Stimulated activated CD4-positive, alpha-beta T cell treated with anti-CD3 and anti-CD28 coated beads, Interleukin-12 subunit alpha, Interleukin-12 subunit beta, amount 100 ng/mL, for 24 hours (primary cell): ENCODE data around the gene DIDO1.

Experiments used
- DNase-seq, 2 experiments: peaks; one replicate each; pipeline ENCODE4 v3.0.0-alpha.2; 2020; ENCODE audit warnings: low read depth in 2 of 2

DIDO1 gene

GRCh38 chr20:62926229-62927127 lies at the start of gene DIDO1:
Gene DIDO1, minus strand, starts transcription at chr20:62926505.
- DNase-seq: peak; percentile 77 to 79

DNA sequence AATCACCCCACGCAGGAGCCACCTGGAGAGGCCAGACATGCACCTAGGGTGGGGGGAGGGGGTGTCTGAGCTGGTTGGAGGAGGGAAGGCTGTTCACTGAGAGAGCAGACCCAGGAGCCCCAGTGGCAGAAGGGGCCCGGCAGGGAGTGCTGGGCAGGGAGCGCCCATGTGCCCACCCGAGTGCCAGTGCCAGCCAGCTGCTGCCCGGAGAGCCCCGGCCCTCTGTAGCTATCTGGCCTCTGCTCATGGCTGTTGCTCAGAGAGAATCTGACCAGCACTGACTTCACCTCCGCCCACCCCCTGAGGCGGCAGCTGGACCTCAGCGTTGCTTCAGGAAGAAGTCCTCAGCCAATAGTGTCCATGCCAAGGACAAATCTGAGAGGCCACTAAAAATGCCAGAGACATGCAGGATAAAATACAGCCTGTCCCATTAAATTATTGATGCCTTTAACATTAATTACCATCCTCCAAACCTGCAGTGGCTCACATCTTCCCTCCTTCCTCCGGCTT lies 49.0 kb upstream of the DIDO1 start:
- DNase-seq: no peak

- no peak for DNase-seq
Measured at GRCh38 chr20:62972845-62973745, 46.8 kb upstream of the DIDO1 start.

DNA sequence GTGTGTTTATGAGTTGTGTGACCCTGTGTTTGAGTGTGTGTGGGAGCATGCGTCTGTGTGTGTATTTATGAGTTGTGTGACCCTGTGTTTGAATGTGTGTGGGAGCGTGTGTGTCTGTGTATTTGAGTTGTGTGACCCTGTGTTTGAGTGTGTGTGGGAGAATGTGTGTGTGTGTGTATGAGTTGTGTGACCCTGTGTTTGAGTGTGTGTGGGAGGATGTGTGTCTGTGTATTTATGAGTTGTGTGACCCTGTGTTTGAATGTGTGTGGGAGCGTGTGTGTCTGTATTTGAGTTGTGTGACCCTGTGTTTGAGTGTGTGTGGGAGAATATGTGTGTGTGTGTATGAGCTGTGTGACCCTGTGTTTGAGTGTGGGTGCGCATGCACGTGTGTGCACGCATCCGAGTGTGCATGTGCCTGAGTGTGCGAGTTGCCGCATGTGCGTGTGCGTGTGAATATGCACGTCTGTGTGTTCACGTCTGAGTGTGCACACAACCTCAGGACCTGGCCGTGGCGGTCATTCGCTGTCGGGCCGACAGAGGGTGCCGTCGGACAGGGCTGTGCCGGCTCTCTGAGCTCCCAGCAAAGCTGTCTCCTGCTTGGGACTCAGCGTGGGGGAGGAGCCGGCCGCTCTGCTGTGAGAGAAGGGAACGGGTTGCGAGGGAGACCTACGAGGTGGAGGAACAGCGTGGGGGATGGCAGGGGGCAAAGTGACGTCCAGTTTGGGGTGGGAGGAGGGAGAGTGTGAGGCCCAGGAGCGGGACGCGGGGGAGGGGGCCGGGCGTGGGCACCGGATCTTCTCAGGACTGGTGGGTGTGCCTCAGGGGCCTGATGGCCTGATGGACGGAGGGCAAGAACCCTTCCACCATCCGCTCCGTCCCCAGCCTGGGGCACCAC lies 45.9 kb upstream of the DIDO1 start:
- DNase-seq: peak; percentile 70 to 88

DNA sequence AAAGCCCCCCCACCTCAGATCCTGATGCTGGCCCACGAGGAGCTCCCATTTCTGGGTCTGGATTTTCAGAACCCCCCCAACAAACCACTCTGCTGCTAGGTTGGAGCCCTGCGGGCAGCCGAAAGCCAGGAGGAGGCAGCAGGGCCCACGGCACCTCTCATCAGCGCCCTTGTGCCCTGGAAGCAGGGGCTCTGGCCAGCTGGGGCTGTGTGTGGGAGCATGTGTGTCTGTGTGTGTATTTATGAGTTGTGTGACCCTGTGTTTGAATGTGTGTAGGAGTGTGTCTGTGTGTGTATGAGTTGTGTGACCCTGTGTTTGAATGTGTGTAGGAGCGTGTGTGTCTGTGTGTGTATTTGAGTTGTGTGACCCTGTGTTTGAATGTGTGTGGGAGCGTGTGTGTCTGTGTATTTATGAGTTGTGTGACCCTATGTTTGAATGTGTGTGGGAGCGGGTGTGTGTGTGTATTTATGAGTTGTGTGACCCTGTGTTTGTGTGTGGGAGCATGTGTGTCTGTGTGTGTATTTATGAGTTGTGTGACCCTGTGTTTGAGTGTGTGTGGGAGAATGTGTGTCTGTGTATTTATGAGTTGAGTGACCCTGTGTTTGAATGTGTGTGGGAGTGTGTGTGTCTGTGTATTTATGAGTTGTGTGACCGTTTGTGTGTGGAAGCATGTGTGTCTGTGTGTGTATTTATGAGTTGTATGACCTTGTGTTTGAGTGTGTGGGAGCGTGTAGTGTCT lies 45.1 kb upstream of the DIDO1 start:
- DNase-seq: no peak

GRCh38 chr20:62970307-62971210 lies 44.3 kb upstream of the DIDO1 start:
- no peak for DNase-seq

DNA sequence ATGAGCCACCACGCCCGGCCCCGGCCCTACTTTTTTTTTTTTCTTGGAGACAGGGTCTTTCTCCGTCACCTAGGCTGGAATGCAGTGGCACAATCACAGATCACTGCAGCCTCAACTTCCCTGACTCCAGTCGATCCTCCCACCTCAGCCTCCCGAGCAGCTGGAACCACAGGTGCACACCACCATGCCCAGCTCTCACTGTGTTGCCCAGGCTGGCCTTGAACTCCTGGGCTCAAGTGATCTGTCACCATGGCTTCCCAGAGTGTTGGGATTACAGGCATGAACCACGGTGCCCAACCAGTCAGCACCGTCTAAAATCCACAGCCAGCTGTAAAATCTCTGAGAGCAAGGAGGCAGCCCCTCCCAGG lies 43.6 kb upstream of the DIDO1 start:
- no peak for DNase-seq

- no peak for DNase-seq
Measured at GRCh38 chr20:62969179-62969760, 43.0 kb upstream of the DIDO1 start.

- no peak for DNase-seq
Measured at GRCh38 chr20:62968378-62969178, 42.3 kb upstream of the DIDO1 start.

GRCh38 chr20:62967628-62968351 lies 41.5 kb upstream of the DIDO1 start:
- DNase-seq: no peak

GRCh38 chr20:62967149-62967501 lies 40.8 kb upstream of the DIDO1 start:
- no peak for DNase-seq

DNA sequence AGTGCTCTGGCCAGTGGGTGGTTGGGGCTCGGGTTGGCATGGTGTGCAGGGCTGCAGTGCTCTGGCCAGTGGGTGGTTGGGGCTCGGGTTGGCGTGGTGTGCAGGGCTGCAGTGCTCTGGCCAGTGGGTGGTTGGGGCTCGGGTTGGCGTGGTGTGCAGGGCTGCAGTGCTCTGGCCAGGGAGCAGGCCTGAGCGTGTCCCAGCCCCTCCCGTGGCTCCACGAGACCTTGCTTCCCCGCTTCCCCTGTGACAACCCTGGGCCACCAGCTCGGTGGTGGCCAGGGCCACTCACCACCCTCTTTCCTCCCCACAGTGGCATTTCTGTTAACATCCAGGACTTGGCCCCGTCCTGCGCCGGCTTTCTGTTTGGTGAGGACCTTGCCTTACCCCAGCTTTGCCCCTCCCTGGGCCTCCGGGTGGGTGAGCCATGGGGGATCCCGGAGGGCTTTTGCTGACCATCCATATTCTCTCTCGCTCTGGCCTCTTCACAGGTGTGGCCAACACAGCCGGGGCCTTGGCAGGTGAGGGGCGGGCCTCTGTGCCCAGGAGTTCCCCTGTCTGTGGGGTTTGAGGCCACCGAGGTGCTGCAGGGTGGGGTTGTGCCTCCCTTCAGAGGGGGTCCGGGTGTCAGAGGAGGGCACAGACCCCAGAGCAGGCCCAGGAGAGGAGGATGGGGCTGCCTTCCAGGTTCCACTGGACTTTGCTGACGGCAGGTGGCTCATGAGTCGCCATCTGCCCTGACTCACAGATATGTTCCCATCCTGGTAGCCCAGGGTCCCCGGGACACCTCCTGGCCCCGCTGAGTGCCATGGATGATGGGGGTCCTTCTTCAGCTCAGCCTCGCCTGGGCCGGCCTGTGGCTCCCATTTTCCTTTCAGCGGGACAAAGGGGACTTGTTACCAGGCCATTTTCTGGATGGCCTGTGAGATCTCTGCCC lies 40.2 kb upstream of the DIDO1 start:
- DNase-seq: no peak

DNA sequence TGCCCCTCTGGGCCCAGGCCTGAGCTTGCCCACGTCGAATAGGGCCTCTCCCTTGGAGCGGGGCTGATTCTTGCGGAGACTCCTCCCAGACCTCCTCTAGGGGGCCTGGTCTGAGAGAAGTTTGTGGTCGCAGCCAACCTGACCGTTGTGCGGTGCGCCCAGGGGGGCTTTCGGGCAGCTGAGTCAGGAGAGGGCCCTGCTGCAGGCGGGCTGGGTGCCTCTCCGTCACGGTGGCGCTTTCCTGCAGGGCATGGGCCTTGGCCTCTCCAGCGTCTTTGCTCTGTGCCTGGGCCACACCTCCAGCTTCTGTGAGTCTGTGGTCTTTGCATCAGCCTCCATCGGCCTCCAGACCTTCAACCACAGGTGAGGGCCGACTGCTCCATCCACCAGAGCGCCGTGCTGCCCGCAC lies 39.1 kb upstream of the DIDO1 start:
- no peak for DNase-seq

GRCh38 chr20:62964700-62965099 lies 38.4 kb upstream of the DIDO1 start:
- DNase-seq: no peak

DNA sequence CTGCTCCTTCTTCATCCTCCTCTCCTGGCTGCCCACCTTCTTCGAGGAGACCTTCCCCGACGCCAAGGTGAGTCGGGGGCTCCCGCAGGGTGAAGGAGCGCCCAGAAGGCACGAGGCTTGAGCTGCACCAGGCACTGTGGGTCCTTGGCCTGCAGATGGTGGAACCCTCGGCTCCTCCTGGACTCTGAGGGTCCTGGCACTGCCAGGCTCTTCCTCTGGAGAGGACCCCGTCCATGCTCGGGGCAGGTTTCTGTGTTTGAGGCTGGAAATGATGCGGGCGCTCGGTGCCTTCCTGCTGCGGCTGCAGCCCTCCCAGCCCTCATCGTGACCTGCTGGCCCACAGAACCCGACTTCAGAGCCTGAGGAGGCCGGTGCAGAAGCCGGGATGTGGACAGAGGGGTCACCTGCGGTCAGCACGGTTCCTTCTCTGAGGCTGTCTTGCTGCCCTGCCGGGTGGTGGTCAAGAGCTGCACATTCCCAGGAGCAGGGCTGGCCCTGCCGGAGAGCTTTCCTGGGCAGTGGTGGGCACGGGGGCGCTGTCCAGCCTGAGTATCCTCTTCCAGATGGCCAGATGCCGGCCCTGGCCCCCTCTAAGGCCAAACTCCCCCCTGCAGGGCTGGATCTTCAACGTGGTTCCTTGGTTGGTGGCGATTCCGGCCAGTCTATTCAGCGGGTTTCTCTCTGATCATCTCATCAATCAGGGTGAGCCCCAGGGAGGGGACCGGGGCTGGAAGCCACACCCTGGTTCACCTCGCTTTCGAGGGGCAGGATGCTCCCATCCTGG lies 37.5 kb upstream of the DIDO1 start:
- DNase-seq: no peak
